Skeletal muscle tissue (tissue), 4 donors: ENCODE measurements around the gene PAQR8. TPM values are rescaled to one million over a fixed set of nuclear protein-coding genes. Genes with fewer than 3 reads are reported as not detected.

ENCODE experiments used
- H3K27ac ChIP-seq: one replicate; pipeline ENCODE4 v1.7.0; 2013; ENCODE audit warnings: mild to moderate bottlenecking, low read depth, low read length, inconsistent platforms
- H3K27me3 ChIP-seq, 3 donors: one replicate each; pipeline ENCODE4 v1.7.0; 2013; ENCODE audit warnings: low read length in 3 of 3; ENCODE audit not compliant: control insufficient read depth in 3 of 3, insufficient read depth in 3 of 3
- H3K36me3 ChIP-seq, 3 donors: one replicate each; pipeline ENCODE4 v1.7.0; 2013; ENCODE audit warnings: low read length in 3 of 3; ENCODE audit not compliant: control insufficient read depth in 3 of 3, insufficient read depth in 3 of 3
- H3K4me1 ChIP-seq, 3 donors: one replicate each; pipeline ENCODE4 v1.7.0; 2013; ENCODE audit warnings: low read length in 3 of 3, mild to moderate bottlenecking in 3 of 3; ENCODE audit not compliant: control insufficient read depth in 3 of 3, insufficient read depth in 3 of 3
- H3K4me3 ChIP-seq, 3 donors: one replicate each; pipeline ENCODE4 v1.7.0; 2013; ENCODE audit warnings: low read length in 3 of 3
- H3K9ac ChIP-seq, 3 donors: one replicate each; pipeline ENCODE4 v1.7.0; 2013; ENCODE audit warnings: low read length in 3 of 3, mild to moderate bottlenecking in 3 of 3, moderate library complexity in 2 of 3, low read depth in 1 of 3
- H3K9me3 ChIP-seq, 3 donors: one replicate each; pipeline ENCODE4 v1.7.0; 2013; ENCODE audit warnings: low read length in 3 of 3; ENCODE audit not compliant: control insufficient read depth in 3 of 3
- total RNA-seq: library from RNA; depleted of rRNA; stranded (reverse); fragments of >200 nt; gene quantifications from one replicate; pipeline ENCODE4 v1.2.3, GENCODE V29; 2014
- donor health status: Osteomylitis.

The PAQR8 gene
- total RNA-seq, 1 donor from 2014 or later = 6.3 TPM

DNA sequence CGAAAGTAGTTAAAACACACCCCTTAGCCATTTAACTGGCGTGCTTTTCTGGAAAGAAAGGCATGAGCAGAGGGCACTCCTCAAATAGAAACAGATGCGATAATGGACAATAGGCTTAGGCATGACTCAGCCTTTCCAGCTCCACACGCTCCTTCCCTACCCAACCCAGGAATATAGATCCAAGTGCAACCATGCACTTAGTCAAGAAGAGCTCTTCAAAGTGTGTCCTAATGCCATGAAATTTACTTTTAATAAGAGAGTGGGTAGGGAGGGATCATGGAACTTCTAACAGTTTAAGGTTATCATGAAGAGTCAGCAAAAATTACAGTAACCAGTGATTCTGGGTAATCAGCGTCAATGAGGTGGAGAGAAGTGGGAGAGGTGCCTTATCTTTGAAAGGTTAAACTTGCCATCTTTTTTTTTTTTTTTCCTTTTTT is 55.7 kb downstream of the PAQR8 start:
- H3K4me3 ChIP-seq = no peak overlapping the region
- no peaks in the 10 kb centered on the region for H3K9me3 ChIP-seq
- peak overlapping the region; percentile 65 for H3K27ac ChIP-seq
- H3K36me3 ChIP-seq = peaks cover 0 to 2% (median 0%) of the 10 kb centered on the region in 3 donors
- H3K4me1 ChIP-seq = peaks cover 10 to 27% (median 19%) of the 10 kb centered on the region in 3 donors
- no peaks in the 10 kb centered on the region for H3K27me3 ChIP-seq
- no peak overlapping the region for H3K9ac ChIP-seq

GRCh38 chr6:52418606-52419005 is 56.7 kb downstream of the PAQR8 start:
- H3K4me3 ChIP-seq = no peak overlapping the region

DNA sequence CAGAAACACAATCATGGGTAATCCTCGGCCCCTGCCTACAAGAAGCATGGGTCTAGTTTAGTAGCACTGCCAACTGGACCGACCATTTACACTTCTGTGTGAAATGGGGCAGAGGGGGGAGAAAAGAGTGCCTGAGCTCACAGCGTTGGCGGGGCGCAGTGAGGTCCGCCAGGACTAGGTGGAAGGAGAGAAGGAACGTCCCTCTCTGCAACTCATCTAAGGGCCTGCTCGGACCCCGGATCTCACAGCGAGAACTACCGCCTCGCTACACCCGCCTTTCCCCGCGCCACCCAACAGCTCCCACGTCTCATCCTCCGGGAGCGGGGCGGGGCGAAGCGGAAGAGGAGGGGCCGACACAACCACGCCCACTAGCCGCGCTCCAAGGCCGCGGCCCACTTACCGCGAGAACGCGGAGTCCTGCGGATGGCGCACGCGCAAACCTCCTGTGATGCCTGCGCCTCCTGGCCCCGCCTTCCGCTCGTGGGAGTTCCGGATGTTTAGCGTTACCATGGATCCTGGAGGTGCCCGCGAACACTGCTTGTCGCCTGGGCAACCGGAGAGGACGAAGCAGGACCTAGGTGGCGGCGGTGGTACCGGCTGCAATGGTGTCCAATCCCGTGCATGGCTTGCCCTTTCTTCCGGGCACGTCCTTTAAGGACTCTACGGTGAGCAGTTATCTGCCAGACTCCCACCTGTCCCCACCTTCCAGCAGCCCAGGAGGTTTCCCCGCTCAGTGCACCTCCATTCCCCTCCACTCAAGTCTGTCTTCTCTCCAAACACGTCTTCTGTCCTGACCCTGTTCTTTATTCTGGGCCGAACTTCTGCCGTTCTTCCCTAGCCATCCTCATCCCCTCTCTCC is 58.1 kb downstream of the PAQR8 start, which contains the start of gene EFHC1:
TSS of gene EFHC1 (plus strand) at position 534 of the 859 bp plus-strand sequence. CDS start at position 603, 69 bp downstream.
- Histone ChIP-seq H3K9ac (peak within 1 kb of the TSS; percentile 81 to 89 (median 85)), H3K4me3 (peak within 1 kb of the TSS; percentile 96 to 100 (median 100)), H3K27me3 (no peaks in the 10 kb centered on the region), H3K4me1 (peaks cover 10 to 27% (median 19%) of the 10 kb centered on the region in 3 donors), H3K27ac (peak within 1 kb of the TSS; percentile 84), H3K9me3 (no peaks in the 10 kb centered on the region), H3K36me3 (peaks cover 0 to 2% (median 0%) of the 10 kb centered on the region in 3 donors)

More at GRCh38 chr6:52418606-52419005, 56.7 kb downstream of the PAQR8 start:
- peaks cover 10 to 27% (median 19%) of the 10 kb centered on the region in 3 donors for H3K4me1 ChIP-seq
- no peak overlapping the region for H3K27ac ChIP-seq
- H3K9ac ChIP-seq = no peak overlapping the region
- H3K27me3 ChIP-seq = no peaks in the 10 kb centered on the region
- no peaks in the 10 kb centered on the region for H3K9me3 ChIP-seq
- peaks cover 0 to 2% (median 0%) of the 10 kb centered on the region in 3 donors for H3K36me3 ChIP-seq

- Histone ChIP-seq H3K27me3 (no peaks in the 10 kb centered on the region), H3K27ac (peak overlapping the region; percentile 84), H3K9ac (peak overlapping the region; percentile 81 to 89 (median 83)), H3K9me3 (no peaks in the 10 kb centered on the region), H3K4me1 (peaks cover 10 to 27% (median 19%) of the 10 kb centered on the region in 3 donors), H3K4me3 (peak overlapping the region; percentile 96 to 100 (median 100)), H3K36me3 (peaks cover 0 to 2% (median 0%) of the 10 kb centered on the region in 3 donors)
These were observed 58.9 kb downstream of the PAQR8 start for GRCh38 chr6:52420668-52421358.

DNA sequence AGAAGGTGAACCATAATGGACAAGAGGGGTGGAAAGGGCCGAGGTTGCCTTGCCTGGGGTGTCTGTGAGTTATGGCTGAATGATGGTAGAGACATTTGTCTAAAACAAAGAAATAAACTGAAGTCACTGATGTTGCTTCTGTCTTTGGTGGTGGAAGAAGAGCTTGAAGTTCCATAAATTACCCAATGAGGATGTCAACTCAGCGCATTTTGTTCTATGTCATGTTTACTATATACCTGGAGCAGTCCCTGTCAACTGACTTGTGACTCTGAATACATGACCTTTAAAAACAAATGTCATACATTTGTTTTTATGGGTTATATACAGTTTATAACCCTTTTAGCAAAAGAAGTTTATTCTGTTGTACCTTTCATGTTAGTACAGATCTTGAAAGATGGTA is 60.2 kb downstream of the PAQR8 start:
- Histone ChIP-seq H3K9me3 (no peaks in the 10 kb centered on the region), H3K4me1 (peaks cover 10 to 21% (median 14%) of the 10 kb centered on the region in 3 donors), H3K27ac (no peak overlapping the region), H3K27me3 (no peaks in the 10 kb centered on the region), H3K4me3 (no peak overlapping the region), H3K36me3 (peaks cover 0 to 2% (median 0%) of the 10 kb centered on the region in 3 donors), H3K9ac (no peak overlapping the region)

GRCh38 chr6:52423448-52423847 is 61.5 kb downstream of the PAQR8 start:
- H3K36me3 ChIP-seq = peaks cover 0 to 2% (median 0%) of the 10 kb centered on the region in 3 donors
- peak overlapping the region; percentile 6 for H3K27ac ChIP-seq
- no peaks in the 10 kb centered on the region for H3K9me3 ChIP-seq
- H3K4me1 ChIP-seq = peaks cover 10 to 18% (median 14%) of the 10 kb centered on the region in 3 donors
- no peaks in the 10 kb centered on the region for H3K27me3 ChIP-seq
- H3K4me3 ChIP-seq = no peak overlapping the region
- H3K9ac ChIP-seq = no peak overlapping the region

DNA sequence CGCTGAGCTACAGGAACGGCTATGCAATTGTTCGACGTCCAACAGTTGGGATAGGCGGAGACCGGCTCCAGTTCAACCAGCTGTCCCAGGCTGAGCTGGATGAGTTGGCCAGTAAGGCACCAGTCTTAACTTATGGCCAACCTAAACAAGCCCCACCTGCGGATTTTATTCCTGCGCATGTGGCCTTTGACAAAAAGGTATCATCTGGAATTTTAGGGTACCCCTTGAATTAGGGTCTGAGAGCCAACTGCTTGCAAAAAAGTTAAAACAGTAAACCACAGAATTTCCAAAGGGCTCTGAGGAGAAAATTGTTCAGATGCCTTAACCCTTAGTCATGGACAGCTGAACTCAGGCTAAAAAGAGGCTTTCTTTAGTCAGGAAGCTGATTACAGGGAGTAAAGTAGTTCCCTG is 62.0 kb downstream of the PAQR8 start:
- Histone ChIP-seq H3K27me3 (no peaks in the 10 kb centered on the region), H3K9me3 (no peaks in the 10 kb centered on the region), H3K4me1 (peaks cover 10 to 18% (median 14%) of the 10 kb centered on the region in 3 donors), H3K27ac (peak overlapping the region; percentile 6), H3K9ac (no peak overlapping the region), H3K36me3 (peaks cover 0 to 2% (median 0%) of the 10 kb centered on the region in 3 donors), H3K4me3 (no peak overlapping the region)

GRCh38 chr6:52424513-52424912 is 62.6 kb downstream of the PAQR8 start:
- no peaks in the 10 kb centered on the region for H3K9me3 ChIP-seq
- no peak overlapping the region for H3K4me3 ChIP-seq
- peaks cover 10 to 12% (median 12%) of the 10 kb centered on the region in 3 donors for H3K4me1 ChIP-seq
- H3K9ac ChIP-seq = no peak overlapping the region
- no peaks in the 10 kb centered on the region for H3K27me3 ChIP-seq
- H3K27ac ChIP-seq = no peak overlapping the region
- H3K36me3 ChIP-seq = peaks cover 0 to 2% (median 0%) of the 10 kb centered on the region in 3 donors

DNA sequence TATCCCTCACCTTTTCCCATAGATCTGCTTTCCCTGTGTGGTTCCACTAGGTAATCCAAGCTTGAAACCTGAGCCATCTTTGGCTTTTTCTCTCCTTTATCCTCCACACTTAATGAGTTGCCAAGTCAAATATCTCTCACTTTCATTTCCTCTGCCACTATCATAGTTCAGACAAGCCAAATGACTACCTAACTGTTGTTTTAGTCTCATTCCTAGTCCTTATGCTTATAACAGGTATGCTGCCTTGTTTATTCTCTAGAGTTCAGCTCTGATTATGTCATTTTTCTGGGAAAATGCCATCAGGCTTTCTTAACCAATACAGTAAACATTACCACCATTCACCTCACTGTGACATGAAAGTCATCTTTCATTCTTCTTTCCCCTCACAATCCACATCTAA is 64.7 kb downstream of the PAQR8 start:
- Histone ChIP-seq H3K9me3 (no peaks in the 10 kb centered on the region), H3K27me3 (no peaks in the 10 kb centered on the region), H3K4me1 (no peaks in the 10 kb centered on the region), H3K4me3 (no peak overlapping the region), H3K9ac (no peak overlapping the region), H3K27ac (no peak overlapping the region), H3K36me3 (no peaks in the 10 kb centered on the region)
